Left renal pelvis (tissue), 4 donors: ENCODE results near the gene CHID1. TPM values are rescaled to one million over a fixed set of nuclear protein-coding genes. Genes with fewer than 3 reads are reported as not detected.

Source experiments
- DNase-seq, 4 donors: peaks; one replicate each; pipeline ENCODE4 v3.0.0-alpha.2; 2013; ENCODE audit warnings: low read depth in 4 of 4, low spot score in 3 of 4
- polyA plus RNA-seq, 4 donors: library from polyadenylated mRNA; unstranded; fragments of 120-200 nt; gene quantifications; one replicate each; pipeline ENCODE4 v1.2.1, GENCODE V29; 2013; ENCODE audit not compliant: insufficient read length in 4 of 4

The CHID1 gene
- polyA plus RNA-seq, 4 donors: 100 to 123 (median 106) TPM

DNA sequence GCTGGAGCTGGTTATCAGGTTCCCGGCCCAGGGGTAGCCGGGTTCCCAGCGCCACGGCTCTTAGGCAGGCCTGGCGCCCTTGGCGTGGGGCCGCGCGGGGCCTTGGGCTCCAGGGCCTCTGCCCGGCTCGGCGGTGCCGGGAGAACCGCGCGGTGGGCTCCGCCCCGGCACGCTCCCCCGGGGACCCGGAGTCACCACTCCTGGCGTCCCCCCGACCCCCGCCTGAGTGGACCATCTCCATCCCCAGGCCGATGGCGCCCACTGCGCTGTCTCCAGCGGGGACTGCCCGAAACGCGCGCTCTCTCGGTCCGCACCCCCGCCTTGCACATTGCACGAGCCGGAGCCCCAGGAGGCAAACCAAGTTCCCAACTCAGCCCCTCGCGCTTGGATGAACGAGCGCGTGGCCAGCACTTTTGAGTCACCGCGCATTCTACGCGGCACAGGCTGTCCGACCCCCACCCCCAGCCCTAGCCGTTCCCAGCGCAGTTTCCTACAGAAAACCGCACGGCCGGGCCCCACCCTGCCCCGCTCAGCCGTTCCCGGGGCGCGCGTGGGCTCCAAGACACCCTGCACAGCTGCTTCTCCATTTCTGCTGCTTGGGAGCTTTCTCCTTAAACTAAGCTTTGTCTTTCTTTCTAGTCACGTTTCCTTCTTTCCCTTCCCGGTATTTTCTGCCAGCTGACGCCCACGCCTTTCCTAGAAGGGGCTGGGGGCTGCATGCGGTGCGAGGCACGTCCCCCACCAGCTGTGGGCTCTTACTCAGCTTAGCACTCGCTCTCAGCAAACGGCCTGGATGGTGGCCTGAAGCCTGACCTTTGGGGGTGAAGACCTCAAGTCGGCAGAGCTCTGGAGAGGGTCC, 650 bp upstream of the CHID1 start:
- no peak for DNase-seq

DNA sequence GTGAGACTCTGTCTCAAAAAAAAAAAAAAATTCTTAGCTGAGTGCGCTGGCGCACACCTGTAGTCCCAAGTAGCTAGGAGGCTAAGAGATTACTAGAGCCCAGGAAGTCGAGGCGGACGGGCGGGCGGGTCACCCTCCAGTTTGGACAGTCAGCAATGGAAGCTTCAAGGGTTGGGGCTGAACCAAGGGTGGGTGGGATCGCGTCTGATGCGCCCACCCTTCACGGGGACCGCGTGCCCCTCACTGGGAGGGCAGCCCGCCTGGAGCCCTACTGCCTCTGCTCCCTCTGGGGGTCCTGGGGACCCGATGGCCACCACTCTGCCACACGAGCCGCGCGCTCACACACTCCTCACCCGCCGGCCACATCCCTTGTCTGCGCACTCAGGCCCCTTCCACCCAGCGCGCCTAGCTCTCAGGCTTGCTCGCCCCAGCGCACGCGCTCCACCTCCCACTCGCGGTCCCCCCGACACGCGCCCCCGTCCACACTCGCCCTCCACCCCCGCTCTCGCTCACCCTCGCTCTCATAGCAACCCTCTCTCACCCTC, 494 bp downstream of the CHID1 start:
- no peak for DNase-seq

DNA sequence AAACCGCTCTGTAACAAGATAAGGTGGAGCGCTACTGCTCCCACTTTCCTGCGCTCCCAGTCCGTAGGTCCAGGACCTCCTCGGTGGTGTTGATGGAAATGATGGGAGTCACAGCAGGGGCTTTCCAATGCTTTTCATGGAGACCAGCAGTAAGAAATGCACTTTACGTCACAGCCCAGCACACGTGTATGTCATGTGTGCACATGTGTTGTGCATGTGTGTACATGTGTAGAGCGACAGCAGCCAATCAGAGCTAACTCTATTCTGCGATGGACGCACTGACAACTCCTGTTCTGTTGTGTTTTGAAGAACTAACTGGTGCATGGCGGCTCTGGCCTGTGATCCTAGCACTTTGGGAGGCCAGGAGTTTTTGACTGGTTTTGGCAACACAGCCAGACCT, 1.2 kb downstream of the CHID1 start:
- no peak for DNase-seq

DNA sequence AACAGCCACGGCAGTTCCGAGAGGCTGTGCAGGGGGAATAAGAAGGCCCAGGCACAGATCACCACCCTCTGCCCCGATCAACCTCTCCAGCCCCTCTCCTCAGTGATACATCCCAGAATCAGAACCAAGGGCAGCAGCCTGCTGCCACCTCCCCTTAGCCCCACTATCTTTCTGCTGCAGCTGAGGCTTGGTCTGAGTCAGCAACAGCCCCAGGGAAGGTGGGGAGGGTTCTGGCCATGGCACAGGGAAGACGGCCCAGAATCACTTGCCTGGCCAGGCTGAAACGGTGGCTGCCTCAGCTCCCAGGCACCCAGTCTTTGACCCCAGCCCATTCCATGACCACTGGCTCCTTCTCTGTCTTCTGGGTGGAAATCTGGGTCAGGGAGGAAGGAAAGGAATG, 2.3 kb downstream of the CHID1 start:
- no peak for DNase-seq

DNA sequence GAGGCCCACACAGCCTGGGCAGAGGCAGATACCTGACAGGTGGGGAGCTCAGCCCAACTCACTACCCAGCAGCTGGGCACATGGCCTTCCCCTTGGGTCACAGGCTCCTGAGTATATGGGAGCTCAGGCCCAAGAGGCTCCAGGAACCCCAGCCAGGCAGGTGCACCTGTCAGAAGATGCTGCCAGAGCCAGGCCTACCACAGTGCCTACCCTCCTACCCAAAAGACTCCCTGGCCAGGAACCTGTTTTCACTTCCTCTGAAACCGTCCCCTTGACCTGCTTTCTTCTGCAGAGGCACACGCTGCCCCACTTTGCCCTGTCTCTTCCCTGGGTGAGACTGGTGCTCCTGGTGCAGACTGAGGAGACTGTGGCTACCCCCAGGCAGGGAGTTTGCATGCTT, 2.9 kb downstream of the CHID1 start:
- DNase-seq: no peak

DNA sequence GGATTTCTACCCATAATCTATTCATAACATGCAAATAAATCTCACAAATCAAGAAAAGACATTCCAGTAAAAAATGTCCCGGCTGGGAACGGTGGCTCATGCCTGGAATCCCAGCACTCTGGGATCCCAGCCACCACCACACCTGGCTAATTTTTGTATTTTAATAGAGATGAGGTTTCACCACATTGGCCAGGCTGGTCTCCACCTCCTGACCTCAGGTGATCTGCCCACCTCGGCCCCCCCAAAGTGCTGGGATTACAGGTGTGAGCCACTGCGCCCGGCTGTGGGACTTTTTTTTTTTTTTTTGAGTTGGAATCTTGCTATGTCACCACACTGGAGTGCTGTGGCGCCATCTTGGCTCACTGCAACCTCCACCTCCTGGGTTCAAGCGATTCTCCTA, 4.7 kb downstream of the CHID1 start:
- no peak for DNase-seq

DNA sequence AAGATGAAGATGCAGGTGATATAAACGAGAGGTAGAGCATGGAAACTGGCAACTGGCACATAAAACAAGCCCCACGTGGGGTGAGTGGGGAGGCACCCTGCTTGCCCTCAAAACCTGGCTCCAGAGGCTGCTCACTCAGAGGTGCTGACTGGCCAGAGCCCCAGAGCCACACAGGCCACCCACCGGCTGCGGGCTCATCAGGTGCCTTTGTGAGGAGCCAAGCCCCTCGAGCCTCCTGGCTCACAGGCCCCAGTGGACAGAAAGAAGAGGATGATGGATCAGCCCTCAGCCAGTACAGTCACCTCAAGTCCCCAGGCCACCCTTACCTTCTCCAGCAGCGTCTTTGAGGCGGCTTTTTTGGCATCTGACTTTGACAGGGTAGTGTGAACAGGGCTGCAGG, 6.2 kb downstream of the CHID1 start:
- DNase-seq: no peak

DNA sequence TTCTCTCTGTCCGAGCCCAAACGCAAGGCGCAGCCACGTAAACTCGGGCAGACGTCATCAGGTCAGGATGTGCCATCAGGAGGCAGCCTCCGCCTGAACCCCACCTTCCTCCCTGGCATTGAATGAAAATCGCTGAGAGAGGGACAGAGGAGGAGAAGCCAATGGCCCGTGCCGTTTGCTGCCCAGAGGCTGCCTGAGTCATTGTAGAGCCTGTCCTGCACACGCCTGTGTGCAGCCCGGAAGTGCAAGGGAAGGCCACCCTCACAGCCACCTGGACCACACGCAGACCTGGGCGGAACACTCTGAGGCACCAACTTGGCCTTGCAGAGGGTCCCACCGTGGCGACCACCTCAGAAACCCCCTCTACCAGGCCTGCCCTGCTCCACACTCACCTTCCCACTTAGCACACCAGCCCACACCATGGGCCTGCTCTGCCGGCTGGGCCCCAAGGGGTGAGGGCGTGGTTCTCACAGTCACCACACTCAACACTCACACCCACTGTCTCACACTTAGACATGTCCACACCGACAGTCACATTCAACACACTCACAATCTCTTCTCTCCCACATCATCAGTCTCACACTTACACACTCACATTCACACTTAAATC, 9.1 kb downstream of the CHID1 start:
- DNase-seq: no peak

DNA sequence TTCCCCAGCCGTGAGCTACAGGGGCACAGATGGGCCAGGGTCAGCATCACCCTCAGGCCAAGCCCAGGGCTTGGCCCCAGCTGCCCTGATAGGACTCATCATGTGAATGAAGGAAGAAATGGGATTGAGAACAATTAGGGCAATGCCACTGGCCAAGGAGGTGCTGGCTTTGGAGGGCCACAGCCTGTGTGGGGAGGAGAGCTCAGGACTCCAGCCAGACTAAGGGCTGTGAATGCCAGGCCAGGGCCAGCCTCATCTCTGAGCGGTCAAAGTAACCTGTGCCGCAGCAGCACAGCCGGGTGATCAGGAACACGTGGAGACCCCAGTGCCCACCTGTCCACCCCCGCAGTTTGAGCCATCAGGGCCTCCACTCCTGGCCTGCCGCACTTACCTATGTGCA, 10.1 kb downstream of the CHID1 start:
- no peak for DNase-seq

DNA sequence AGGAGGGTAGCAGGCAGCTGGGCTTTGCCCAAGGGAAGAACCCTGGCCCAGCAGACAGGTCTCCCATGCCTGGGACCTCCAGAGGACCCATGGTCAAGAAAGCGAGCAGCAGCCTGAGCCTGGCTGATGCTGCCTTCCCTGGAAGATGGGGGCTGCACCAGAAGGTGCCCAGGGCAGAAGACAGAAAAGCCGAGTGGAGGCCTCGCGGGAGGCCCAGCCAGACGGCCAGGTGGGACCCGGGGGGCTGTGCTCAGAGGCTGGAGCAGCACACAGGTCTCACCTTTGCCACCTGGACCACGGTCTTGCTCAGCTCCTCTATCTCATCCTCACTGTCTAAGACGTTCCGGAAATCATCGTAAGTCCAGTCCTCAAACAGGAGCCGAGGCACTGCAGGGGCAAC, 10.9 kb downstream of the CHID1 start:
- DNase-seq: no peak

DNA sequence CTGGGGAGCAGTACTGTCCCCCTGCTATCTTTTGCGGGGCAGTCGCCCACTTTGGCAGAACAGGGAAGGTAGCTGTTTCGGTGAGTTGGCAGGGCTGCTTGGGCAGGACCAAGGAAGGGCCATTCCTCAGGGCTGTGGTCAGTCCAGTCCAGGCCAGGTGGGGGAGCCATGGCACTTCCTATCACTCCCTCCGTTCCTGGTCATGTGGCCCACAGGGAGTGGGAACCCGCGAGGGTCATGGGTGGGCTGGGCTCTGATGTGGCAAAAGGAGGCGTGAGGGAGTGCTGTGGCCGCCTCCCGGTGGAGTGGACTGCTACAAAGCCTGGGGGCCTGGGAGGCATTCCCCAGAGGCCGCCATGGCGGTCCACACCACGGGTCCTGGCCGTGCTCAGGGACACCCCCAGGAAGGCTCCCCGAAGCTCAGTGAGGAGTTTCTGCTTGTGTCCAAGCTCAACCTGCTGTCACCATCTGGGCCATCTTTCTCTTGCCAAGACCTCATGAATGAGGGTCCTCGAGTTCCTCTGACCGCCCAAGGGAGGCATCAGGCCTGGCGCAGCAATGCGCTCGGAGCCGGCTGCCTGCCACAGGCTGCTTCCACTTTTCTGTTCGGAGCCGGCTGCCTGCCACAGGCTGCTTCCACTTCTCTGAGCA, 11.9 kb downstream of the CHID1 start:
- no peak for DNase-seq

DNA sequence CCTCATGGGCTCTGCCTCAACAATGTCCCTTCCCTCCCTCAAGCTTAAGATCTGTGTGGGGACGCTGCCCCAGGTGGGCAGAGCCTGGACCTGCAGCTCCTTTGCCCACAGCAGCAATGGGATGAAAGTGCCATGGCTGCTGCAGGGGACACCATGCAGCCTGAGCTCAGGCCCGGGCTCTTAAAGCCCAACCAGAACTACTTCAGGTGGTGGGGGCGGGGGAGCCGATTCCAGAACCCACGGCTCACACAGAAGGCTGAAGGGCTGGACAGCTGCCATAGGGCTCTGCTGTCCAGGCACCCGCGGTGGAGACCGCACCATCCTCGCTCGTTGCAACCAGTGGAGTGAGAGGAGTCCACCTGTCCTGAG, 12.5 kb downstream of the CHID1 start:
- DNase-seq: no peak

DNA sequence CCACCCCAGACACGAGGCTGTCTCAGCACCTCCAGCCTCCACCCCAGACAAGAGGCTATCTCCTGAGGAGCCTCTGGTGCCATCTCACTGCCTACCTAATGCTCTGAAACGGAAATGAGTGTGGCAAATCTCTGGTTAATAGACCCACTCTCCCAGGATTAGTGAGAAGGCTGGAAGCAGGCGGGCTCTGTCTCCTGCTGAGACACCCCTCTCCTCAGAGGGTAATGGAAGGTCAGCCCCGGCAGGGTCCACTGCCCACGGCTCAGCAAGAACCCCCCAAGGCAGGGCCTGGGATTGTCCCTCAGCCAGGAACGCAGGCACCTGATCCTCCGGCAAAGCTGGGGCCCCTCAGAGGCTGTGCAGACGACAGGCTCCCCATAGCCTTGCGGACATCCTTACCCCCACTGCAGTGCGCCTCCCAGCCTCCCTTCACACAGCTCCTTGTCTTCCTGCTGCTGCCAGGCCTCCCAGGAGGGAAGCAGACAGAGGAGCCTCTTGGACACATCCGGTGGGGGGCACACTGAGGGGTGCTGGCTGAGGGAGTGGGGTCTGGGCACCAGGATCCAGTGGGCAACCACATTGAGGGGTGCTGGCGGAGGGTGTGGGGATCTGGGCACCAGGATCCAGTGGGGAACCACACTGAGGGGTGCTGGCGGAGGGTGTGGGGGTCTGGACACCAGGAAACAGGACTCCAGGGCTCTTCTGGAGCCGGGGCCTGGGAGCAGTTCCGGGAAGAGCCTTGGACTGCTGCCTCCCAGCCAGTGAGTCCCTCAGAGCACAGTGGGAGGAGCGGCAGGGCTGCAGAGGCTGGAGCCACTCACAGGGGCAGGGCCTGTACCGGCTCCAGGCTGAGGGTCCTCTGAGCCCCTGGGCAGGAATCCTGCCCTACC, 13.1 kb downstream of the CHID1 start:
- DNase-seq: no peak

DNA sequence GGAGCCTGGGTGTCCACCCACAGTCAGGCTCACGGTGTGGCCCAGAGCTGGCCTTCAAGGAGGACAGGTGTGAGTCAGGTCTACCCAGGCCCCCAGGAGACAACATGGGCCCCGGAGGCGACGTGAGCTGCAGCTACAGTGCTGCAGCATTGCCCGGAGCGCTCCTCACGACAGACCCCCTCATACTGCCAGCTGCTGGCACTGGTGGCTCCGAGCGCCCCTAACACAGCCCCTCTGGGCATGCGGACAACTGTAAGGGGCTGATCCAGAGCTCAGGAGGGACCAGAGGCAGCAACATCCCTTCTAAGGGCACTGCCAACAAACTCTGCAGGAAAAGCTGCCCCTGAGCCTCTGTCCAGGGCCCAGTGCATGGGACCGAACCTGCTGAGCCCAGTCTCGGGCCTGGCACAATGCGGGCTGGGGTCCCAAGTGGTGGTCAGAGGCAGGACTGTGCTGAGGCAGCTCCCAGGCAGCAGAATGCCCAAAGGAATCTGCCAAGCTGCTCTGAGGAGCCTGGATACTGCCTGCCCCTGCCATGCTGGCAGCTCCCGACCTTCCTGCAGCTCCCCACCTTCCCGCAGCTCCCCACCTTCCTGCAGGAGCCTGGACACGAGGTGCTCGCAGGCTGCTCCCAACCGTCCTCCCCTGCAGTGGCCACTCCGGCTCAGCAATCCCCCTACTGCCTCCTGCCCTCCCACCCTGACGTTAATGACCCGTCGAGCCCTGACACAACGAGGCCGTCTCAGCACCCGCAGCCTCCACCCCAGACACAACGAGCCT, 15.1 kb downstream of the CHID1 start:
- DNase-seq: no peak

DNA sequence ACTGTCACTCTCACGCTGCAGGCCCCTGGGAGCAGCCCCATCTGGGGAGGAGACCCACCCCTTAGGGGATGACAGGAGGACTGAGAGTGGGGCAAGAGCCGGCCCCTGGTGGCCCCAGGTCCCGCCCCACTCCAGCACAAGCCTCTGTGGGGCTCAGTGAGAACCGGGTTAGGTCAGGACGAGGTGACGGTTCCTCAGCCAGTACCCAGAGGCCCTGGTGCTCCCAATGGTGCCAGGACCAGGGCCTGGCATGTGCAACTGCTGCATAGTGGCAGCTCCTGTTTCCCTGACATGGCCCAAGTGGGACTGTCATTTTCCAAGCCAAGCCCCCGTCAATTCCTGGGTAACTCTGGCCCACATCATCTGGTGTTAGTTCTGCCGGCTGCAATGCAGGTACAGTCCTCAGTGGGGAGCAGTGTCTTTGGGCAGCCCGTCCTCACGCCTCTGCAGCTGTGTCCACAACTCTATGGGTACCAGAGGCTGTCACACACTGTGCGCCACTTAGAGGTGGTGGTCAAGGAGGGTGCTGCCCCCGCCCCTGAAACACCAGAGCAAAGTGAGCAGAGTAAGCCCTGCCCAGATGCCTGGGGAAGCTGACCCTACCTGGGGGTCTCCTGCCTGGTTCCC, 15.9 kb downstream of the CHID1 start:
- DNase-seq: no peak

DNA sequence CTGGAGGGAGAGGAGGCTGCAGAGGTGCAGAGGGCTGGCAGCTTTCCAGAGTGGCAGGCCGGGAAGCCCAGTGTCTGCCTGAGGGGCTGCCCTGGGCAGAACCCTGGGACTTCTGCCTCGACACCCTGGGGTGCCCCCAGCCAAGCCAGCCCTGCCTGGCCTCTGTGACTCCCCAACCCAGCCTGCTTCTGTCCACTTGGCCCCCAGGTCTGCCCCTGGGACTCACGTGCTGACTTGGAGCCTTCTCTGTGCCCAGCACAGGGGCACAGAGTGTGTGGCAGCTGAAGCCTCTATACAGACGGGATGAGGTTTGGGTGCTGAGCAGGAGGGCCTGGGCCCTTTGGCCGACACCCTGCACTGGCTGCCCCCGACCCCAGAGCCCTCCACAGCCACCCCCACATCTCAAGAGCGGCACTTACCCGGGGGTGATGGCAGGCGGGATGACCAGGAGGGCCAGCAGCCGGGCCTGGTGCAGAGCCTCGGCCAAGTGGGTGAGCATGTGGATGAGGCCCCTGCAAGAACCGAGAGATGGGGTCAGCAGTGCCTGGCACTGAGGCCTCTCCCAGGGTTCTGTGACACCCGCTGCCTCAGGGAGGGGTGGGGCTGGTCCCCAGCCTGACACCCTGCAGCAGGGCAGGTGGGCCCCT, 17.5 kb downstream of the CHID1 start:
- no peak for DNase-seq

DNA sequence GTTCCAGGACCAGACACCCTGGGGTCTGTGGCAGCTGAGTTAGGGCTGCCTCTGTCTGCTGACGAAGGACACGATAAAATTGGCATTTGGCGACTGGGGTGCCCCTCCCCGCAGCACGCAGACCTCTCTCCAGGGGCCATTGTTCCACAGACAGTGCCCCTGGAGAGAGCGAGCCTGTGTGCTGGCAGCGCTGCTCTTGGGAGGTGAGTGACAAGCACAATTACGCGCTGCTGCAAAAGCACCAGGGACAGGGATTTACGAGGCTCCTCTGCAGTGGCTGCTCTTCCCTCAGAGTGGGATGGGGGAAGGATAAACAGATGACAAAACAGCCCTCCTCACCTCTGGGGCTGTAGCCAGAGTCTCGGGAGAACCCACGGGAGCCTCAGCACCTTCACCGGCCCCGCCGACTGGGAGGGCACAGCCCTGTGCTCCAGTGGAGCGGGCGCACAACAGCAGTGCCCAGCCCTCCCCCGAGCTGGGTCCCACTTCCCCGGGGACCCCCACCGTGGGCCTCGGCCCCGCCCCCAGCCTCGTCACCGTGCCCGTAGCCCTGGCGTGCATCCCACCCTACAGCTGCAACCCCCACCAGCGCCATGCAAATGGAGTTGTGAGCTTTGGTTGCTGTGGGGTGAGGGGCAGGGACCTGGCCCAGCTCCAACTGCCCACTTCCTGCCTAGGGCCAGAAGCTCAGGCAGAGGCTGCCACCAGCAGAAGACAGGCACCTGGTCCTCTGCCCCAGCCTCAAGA, 19.6 kb downstream of the CHID1 start:
- DNase-seq: no peak
